GM12892 (cell line): ENCODE data around the gene GSTM5.

Source experiments
- POLR2A ChIP-seq: IDR thresholded peaks from 2 replicates; pipeline ENCODE4 v1.6.1; 2011; ENCODE audit warnings: low read depth, low read length, control low read depth
- POLR2AphosphoS5 ChIP-seq: IDR thresholded peaks from 2 replicates; pipeline ENCODE4 v1.6.1; 2011; ENCODE audit warnings: low read depth, low read length, control low read depth

DNA sequence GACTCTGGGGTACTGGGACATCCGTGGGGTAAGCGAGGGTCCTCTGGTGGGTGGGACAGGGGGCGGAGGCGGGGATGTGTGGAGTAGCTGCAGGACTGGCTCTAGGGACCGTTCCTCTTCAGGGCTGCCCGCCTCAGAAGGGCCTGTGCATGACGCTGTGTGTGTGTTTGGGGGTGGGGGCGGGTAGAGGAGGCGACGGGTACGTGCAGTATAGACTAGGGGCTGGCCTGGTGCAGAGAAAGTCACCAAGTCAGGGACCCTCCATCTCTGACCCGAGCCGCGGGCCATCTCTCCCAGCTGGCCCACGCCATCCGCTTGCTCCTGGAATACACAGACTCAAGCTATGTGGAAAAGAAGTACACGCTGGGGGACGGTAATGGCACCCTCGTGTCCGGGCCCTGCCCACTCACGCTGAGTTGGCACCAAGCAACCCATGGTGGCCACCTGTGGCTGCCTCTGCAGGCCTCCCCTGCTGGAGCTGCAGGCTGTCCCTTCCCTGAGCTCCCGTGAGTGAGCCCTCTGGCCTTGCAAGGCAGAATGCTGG, 342 bp downstream of the GSTM5 start:
- TF ChIP-seq POLR2A, result no peak
- TF ChIP-seq POLR2AphosphoS5, result no peak
